Measurements from ENCODE around the gene CFB.
A peak's percentile ranks its signal among the peaks of the same experiment; 100 is the strongest.
"Not testable (repeated sequence)": the region's sequence is repeated elsewhere in the genome, so short reads cannot be mapped to it uniquely, and the experiment has no call there.

The CFB gene

GRCh38 chr6:31915351-31915750 lies 30.5 kb upstream of the CFB start:
- no peak for DNase-seq

- no peak for DNase-seq
These were observed 30.1 kb upstream of the CFB start for GRCh38 chr6:31915756-31916155.

- DNase-seq = peak; percentile 31
These were observed 27.7 kb upstream of the CFB start for GRCh38 chr6:31918069-31918720.

GRCh38 chr6:31919624-31920303 lies 26.1 kb upstream of the CFB start:
- no peak for DNase-seq

GRCh38 chr6:31920811-31921210 lies 25.1 kb upstream of the CFB start:
- DNase-seq = no peak

- peak; percentile 76 for DNase-seq
These were observed 23.0 kb upstream of the CFB start for GRCh38 chr6:31922942-31923341.

GRCh38 chr6:31927242-31927862 lies 18.5 kb upstream of the CFB start, which contains the start of gene C2:
Gene C2 (plus strand): TSS chr6:31927717. CDS start chr6:31927753, 36 bp downstream.
- peak; percentile 66 for DNase-seq

- DNase-seq = no peak
These were observed 17.8 kb upstream of the CFB start for GRCh38 chr6:31927863-31928671.

- DNase-seq = no peak
These were observed 17.3 kb upstream of the CFB start for GRCh38 chr6:31928672-31928939.

GRCh38 chr6:31930962-31931361 lies 14.9 kb upstream of the CFB start:
- no peak for DNase-seq

GRCh38 chr6:31932137-31932536 lies 13.8 kb upstream of the CFB start:
- not testable (repeated sequence) for DNase-seq

- DNase-seq = no peak
These were observed 12.4 kb upstream of the CFB start for GRCh38 chr6:31933537-31933936.

- DNase-seq = no peak
These were observed 10.9 kb upstream of the CFB start for GRCh38 chr6:31935021-31935420.

GRCh38 chr6:31935823-31936222 lies 10.1 kb upstream of the CFB start:
- DNase-seq = no peak

GRCh38 chr6:31940256-31940664 lies 5.6 kb upstream of the CFB start:
- DNase-seq = no peak

GRCh38 chr6:31943742-31944141 lies 2.2 kb upstream of the CFB start:
- DNase-seq = no peak

GRCh38 chr6:31945154-31945506 lies 765 bp upstream of the CFB start:
- DNase-seq = no peak

GRCh38 chr6:31946370-31946885 lies 533 bp downstream of the CFB start:
- DNase-seq = no peak

GRCh38 chr6:31947070-31947675 lies 1.3 kb downstream of the CFB start:
- no peak for DNase-seq

- no peak for DNase-seq
These were observed 2.0 kb downstream of the CFB start for GRCh38 chr6:31947864-31948263.

- DNase-seq = no peak
These were observed 2.4 kb downstream of the CFB start for GRCh38 chr6:31948306-31948705.

GRCh38 chr6:31948753-31949413 lies 3.0 kb downstream of the CFB start:
- peak; percentile 59 for DNase-seq

Data from OCI-M1 (cell line).